Naive thymus-derived CD4-positive, alpha-beta T cell (primary cell): Measurements from ENCODE around the gene LPCAT1. TPM values are rescaled to one million over a fixed set of nuclear protein-coding genes. Genes with fewer than 3 reads are reported as not detected.

Experiments used
- ATAC-seq: fragments of 150-1000 bp; cut with Tn5 transposase; 2 replicates; pipeline ENCODE4 v1.10.0; 2021; ENCODE audit warnings: mild to moderate bottlenecking, moderate library complexity
- CTCF ChIA-PET: fragments of 350-600 bp; sonication (Branson Sonifier 250); formaldehyde crosslinking; loops from one replicate; lab custom pipeline; 2021; ENCODE audit warnings: antibody characterized with exemption; lab: Charles Lee
- POLR2A ChIA-PET: fragments of 350-600 bp; sonication (Branson Sonifier 250); formaldehyde crosslinking; loops from one replicate; lab custom pipeline; 2021; ENCODE audit warnings: antibody characterized with exemption, inconsistent platforms; lab: Charles Lee
- DNase-seq, 9 donors: peaks; one replicate each; pipeline versions ENCODE4 v3.0.0 to v3.0.0-alpha.2; 2020 to 2022; ENCODE audit warnings: mixed read lengths in 1 of 9
- H3K27ac ChIP-seq: one replicate; pipeline ENCODE4 v1.7.0; 2013; ENCODE audit warnings: mild to moderate bottlenecking, low read depth, low read length, moderate library complexity
- H3K27me3 ChIP-seq, 2 donors: one replicate each; pipeline ENCODE4 v1.7.0; 2013; ENCODE audit warnings: low read length in 2 of 2, mild to moderate bottlenecking in 2 of 2, moderate library complexity in 2 of 2; ENCODE audit not compliant: control insufficient read depth in 2 of 2, insufficient read depth in 2 of 2
- H3K36me3 ChIP-seq, 3 experiments: 1 replicate in 2 of 3; 2 replicates in 1 of 3; pipeline ENCODE4 v1.7.0; 2013; ENCODE audit warnings: low read length in 3 of 3, mild to moderate bottlenecking in 3 of 3, moderate library complexity in 1 of 3; ENCODE audit not compliant: insufficient read depth in 3 of 3, control insufficient read depth in 2 of 3
- H3K4me1 ChIP-seq, 2 donors: one replicate each; pipeline ENCODE4 v1.7.0; 2013; ENCODE audit warnings: low read length in 2 of 2, mild to moderate bottlenecking in 2 of 2, moderate library complexity in 1 of 2; ENCODE audit not compliant: control insufficient read depth in 2 of 2, insufficient read depth in 2 of 2
- H3K4me3 ChIP-seq: 2 replicates; pipeline ENCODE4 v1.7.0; 2013; ENCODE audit warnings: mild to moderate bottlenecking, low read length
- H3K9me3 ChIP-seq, 3 experiments: 1 replicate in 2 of 3; 2 replicates in 1 of 3; pipeline ENCODE4 v1.7.0; 2013; ENCODE audit warnings: low read length in 3 of 3; ENCODE audit not compliant: control insufficient read depth in 2 of 3
- H3K27ac Mint-ChIP-seq, 9 donors: one replicate each; pipeline ENCODE4 v1.8.0; 2020 to 2022; ENCODE audit warnings: mixed read lengths in 9 of 9, mild to moderate bottlenecking in 8 of 9, moderate library complexity in 5 of 9, inconsistent platforms in 2 of 9
- H3K27me3 Mint-ChIP-seq, 5 donors: one replicate each; pipeline ENCODE4 v1.8.0; 2021 to 2022; ENCODE audit warnings: mixed read lengths in 5 of 5, mild to moderate bottlenecking in 1 of 5
- H3K36me3 Mint-ChIP-seq, 5 donors: one replicate each; pipeline ENCODE4 v1.8.0; 2020 to 2022; ENCODE audit warnings: mixed read lengths in 5 of 5, mild to moderate bottlenecking in 3 of 5, inconsistent platforms in 1 of 5
- H3K4me1 Mint-ChIP-seq, 7 donors: one replicate each; pipeline ENCODE4 v1.8.0; 2020 to 2022; ENCODE audit warnings: mixed read lengths in 7 of 7, mild to moderate bottlenecking in 3 of 7, inconsistent platforms in 1 of 7
- H3K4me3 Mint-ChIP-seq, 10 donors: one replicate each; pipeline ENCODE4 v1.8.0; 2020 to 2022; ENCODE audit warnings: mild to moderate bottlenecking in 10 of 10, mixed read lengths in 10 of 10, moderate library complexity in 6 of 10, inconsistent platforms in 2 of 10
- H3K9me3 Mint-ChIP-seq, 11 donors: one replicate each; pipeline ENCODE4 v1.8.0; 2020 to 2022; ENCODE audit warnings: mixed read lengths in 11 of 11, mild to moderate bottlenecking in 4 of 11, inconsistent platforms in 1 of 11, moderate library complexity in 1 of 11
- intact Hi-C, 2 donors: fragments of 100-400 bp; cut with micrococcal nuclease; formaldehyde crosslinking; loops; one replicate each; pipeline ENCODE4 v1.15.1; 2023
- polyA plus RNA-seq, 2 donors: library from polyadenylated mRNA; unstranded; fragments of 300-500 nt; fragmentation: Illumina TruSeq; gene quantifications; one replicate each; pipeline ENCODE4 v1.2.3, GENCODE V29; 2021
- total RNA-seq, 6 experiments: library from RNA in 5 of 6; stranded (reverse) in 5 of 6; gene quantifications; 1 replicate in 5 of 6; 2 replicates in 1 of 6; pipeline ENCODE4 v1.2.3 and lab custom pipeline; 2021 to 2026

LPCAT1 gene
- total and polyA plus RNA-seq, 7 experiments from 2014 or later: 9.9 to 89.4 (median 40.9) TPM

DNA sequence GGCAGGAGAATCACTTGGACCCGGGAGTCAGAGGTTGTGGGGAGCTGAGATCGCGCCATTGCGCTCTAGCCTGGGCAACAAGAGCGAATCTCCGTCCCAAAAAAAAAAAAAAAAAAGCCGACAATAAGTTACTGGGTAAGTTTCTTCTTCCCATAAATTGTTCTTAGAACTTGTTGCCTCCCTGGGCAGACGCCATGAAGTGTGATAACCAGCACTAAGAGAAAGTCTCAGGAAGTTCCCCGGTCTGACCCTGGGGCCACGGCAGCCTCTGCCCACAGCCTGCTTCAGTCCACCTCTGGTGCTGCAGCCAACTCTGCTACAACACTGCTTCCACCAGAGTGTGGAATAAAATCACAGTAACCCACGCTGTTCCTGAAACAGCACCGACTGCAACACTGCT, 19.1 kb downstream of the LPCAT1 start:
- intact Hi-C loops: no loop called here
- Mint-ChIP-seq H3K27me3 (no peaks in the 10 kb centered on the region), H3K4me1 (peaks cover 15 to 41% (median 39%) of the 10 kb centered on the region in 7 donors), H3K27ac (no peak overlapping the region), H3K36me3 (peaks cover 0 to 18% (median 3%) of the 10 kb centered on the region in 5 donors), H3K4me3 (no peak overlapping the region), H3K9me3 (no peaks in the 10 kb centered on the region)
- Histone ChIP-seq H3K4me3 (no peak overlapping the region), H3K36me3 (peaks cover 0 to 22% (median 0%) of the 10 kb centered on the region in 3 experiments), H3K27ac (no peak overlapping the region), H3K27me3 (no peaks in the 10 kb centered on the region), H3K9me3 (no peaks in the 10 kb centered on the region), H3K4me1 (peaks cover 6 to 33% of the 10 kb centered on the region in 2 donors)
- ATAC-seq: no peak
- POLR2A ChIA-PET: no interaction called here
- CTCF ChIA-PET: no interaction called here
- DNase-seq: no peak

- intact Hi-C loops: no loop called here
- Histone ChIP-seq H3K4me3 (no peak overlapping the region), H3K27me3 (no peaks in the 10 kb centered on the region), H3K9me3 (no peaks in the 10 kb centered on the region), H3K27ac (no peak overlapping the region), H3K36me3 (peaks cover 0 to 19% (median 0%) of the 10 kb centered on the region in 3 experiments), H3K4me1 (peaks cover 6 to 33% of the 10 kb centered on the region in 2 donors)
- ChIA-PET POLR2A (no interaction called here), CTCF (no interaction called here)
- Mint-ChIP-seq H3K27ac (peak overlapping the region in 5 of 9 donors; percentile 4 to 79 (median 53)), H3K4me3 (peak overlapping the region in 8 of 10 donors; percentile 10 to 84 (median 66)), H3K27me3 (no peaks in the 10 kb centered on the region), H3K36me3 (peaks cover 0 to 15% (median 0%) of the 10 kb centered on the region in 5 donors), H3K9me3 (no peaks in the 10 kb centered on the region), H3K4me1 (peaks cover 15 to 40% (median 36%) of the 10 kb centered on the region in 7 donors)
- DNase-seq: no peak
- no peak for ATAC-seq
Measured at GRCh38 chr5:1504069-1504595, 19.6 kb downstream of the LPCAT1 start.

DNA sequence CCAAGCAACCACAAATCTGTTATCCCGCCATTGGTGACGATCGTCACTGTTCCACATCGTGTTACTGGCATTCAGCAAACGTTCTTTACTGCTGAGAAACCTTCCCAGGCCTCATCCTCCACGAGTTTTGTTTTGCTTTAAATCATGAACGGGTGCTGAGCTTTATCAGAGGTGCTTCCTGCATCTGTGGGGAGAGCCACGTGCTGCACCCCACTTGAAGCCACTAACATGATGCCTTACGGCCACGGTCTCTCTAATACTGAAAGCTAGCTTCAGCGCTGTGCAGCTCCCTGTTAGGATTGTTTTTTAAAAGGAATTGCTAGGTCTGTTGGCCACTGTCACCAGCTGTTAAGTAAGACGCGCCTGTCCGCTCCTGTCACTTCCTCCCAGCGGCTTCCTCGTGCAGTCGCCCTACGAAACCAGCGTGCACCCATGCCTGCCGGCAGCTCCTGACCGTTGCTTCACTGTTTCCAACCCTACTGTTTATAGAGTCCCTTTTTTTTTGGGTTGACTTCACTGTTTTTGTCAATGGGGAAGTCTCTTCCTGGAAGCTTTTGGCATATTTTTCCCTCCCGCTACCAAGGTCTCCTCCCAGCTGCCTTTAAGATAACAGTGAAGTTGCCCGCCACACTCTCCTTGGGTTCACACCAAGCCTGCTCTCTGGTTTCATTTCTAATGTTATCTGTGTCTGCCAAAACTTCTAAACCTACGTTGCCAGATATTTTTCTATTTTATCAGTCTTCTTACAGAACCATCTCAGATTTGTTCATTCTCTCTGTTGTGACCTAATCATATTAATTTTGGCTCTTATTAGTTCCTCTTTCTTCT, 20.3 kb downstream of the LPCAT1 start:
- peaks cover 0 to 20% (median 0%) of the 10 kb centered on the region in 3 experiments for H3K36me3 ChIP-seq
- no peaks in the 10 kb centered on the region for H3K27me3 ChIP-seq
- intact Hi-C loops: no loop called here
- ChIA-PET POLR2A (interaction anchor here (0.8 kb wide), 1 partner anchor 117 kb away, joined by 3 read pairs; no protein-coding TSS in a partner anchor), CTCF (no interaction called here)
- H3K4me1 ChIP-seq: peaks cover 6 to 33% of the 10 kb centered on the region in 2 donors
- Mint-ChIP-seq H3K4me1 (peaks cover 15 to 44% (median 37%) of the 10 kb centered on the region in 7 donors), H3K27ac (peak overlapping the region in 8 of 9 donors; percentile 1 to 79 (median 46)), H3K9me3 (no peaks in the 10 kb centered on the region), H3K4me3 (peak overlapping the region in 9 of 10 donors; percentile 53 to 84 (median 66)), H3K36me3 (peaks cover 0 to 21% (median 0%) of the 10 kb centered on the region in 5 donors), H3K27me3 (no peaks in the 10 kb centered on the region)
- DNase-seq (peak in 2 of 9 donors; percentile 14 to 25), ATAC-seq (peak; percentile 53)
- H3K9me3 ChIP-seq: no peaks in the 10 kb centered on the region
- H3K4me3 ChIP-seq: no peak overlapping the region
- no peak overlapping the region for H3K27ac ChIP-seq

GRCh38 chr5:1502737-1503120, 21.0 kb downstream of the LPCAT1 start:
- POLR2A ChIA-PET: interaction anchor here (0.8 kb wide), 1 partner anchor 117 kb away, joined by 3 read pairs; no protein-coding TSS in a partner anchor
- intact Hi-C loops: no loop called here
- H3K4me1 Mint-ChIP-seq: peaks cover 15 to 47% (median 33%) of the 10 kb centered on the region in 7 donors
- no peaks in the 10 kb centered on the region for H3K27me3 Mint-ChIP-seq
- H3K36me3 Mint-ChIP-seq: peaks cover 0 to 17% (median 0%) of the 10 kb centered on the region in 5 donors
- peak overlapping the region in 2 of 10 donors; percentile 62 to 67 for H3K4me3 Mint-ChIP-seq
- DNase-seq (no peak), ATAC-seq (no peak)
- H3K36me3 ChIP-seq: peaks cover 0 to 20% (median 0%) of the 10 kb centered on the region in 3 experiments
- no peak overlapping the region for H3K4me3 ChIP-seq
- no peaks in the 10 kb centered on the region for H3K9me3 Mint-ChIP-seq
- H3K4me1 ChIP-seq: peaks cover 6 to 33% of the 10 kb centered on the region in 2 donors
- H3K9me3 ChIP-seq: no peaks in the 10 kb centered on the region
- CTCF ChIA-PET: no interaction called here
- peak overlapping the region in 3 of 9 donors; percentile 1 to 53 (median 52) for H3K27ac Mint-ChIP-seq
- no peak overlapping the region for H3K27ac ChIP-seq
- H3K27me3 ChIP-seq: no peaks in the 10 kb centered on the region

- Histone ChIP-seq H3K27me3 (no peaks in the 10 kb centered on the region), H3K36me3 (peaks cover 0 to 20% (median 0%) of the 10 kb centered on the region in 3 experiments), H3K27ac (no peak overlapping the region), H3K4me1 (peaks cover 6 to 29% of the 10 kb centered on the region in 2 donors), H3K9me3 (no peaks in the 10 kb centered on the region), H3K4me3 (no peak overlapping the region)
- ChIA-PET POLR2A (interaction anchor here (0.7 kb wide), 1 partner anchor 116 kb away, joined by 7 read pairs; no protein-coding TSS in a partner anchor), CTCF (no interaction called here)
- DNase-seq (peak in 4 of 9 donors; percentile 24 to 43 (median 38)), ATAC-seq (peak; percentile 88)
- intact Hi-C loops: no loop called here
- Mint-ChIP-seq H3K27ac (peak overlapping the region in 1 of 9 donors; percentile 65), H3K4me3 (peak overlapping the region in 3 of 10 donors; percentile 35 to 68 (median 62)), H3K36me3 (peaks cover 0 to 16% (median 0%) of the 10 kb centered on the region in 5 donors), H3K9me3 (no peaks in the 10 kb centered on the region), H3K4me1 (peaks cover 15 to 45% (median 29%) of the 10 kb centered on the region in 7 donors), H3K27me3 (no peaks in the 10 kb centered on the region)
Measured at GRCh38 chr5:1502046-1502736, 21.6 kb downstream of the LPCAT1 start.

GRCh38 chr5:1501372-1502045, 22.3 kb downstream of the LPCAT1 start:
- Mint-ChIP-seq H3K27me3 (no peaks in the 10 kb centered on the region), H3K4me1 (peaks cover 15 to 46% (median 24%) of the 10 kb centered on the region in 7 donors), H3K36me3 (peaks cover 0 to 16% (median 0%) of the 10 kb centered on the region in 5 donors), H3K27ac (peak overlapping the region in 1 of 9 donors; percentile 75), H3K9me3 (no peaks in the 10 kb centered on the region), H3K4me3 (no peak overlapping the region)
- Histone ChIP-seq H3K4me3 (no peak overlapping the region), H3K27me3 (no peaks in the 10 kb centered on the region), H3K9me3 (no peaks in the 10 kb centered on the region), H3K4me1 (peaks cover 6 to 28% of the 10 kb centered on the region in 2 donors), H3K36me3 (peaks cover 0 to 20% (median 0%) of the 10 kb centered on the region in 3 experiments), H3K27ac (no peak overlapping the region)
- ChIA-PET POLR2A (interaction anchor here (0.5 to 0.7 kb wide), 2 partner anchors 39 to 115 kb away, joined by 3 to 7 read pairs; no protein-coding TSS in a partner anchor), CTCF (no interaction called here)
- DNase-seq: peak in 5 of 9 donors; percentile 28 to 54 (median 44)
- intact Hi-C loops: no loop called here
- no peak for ATAC-seq
